ENCODE measurements around the gene PTMS. TPM values are rescaled to one million over a fixed set of nuclear protein-coding genes. Genes with fewer than 3 reads are reported as not detected.

The PTMS gene
- total and polyA plus RNA-seq, 2 experiments from 2014 or later: 111 to 238 TPM

DNA sequence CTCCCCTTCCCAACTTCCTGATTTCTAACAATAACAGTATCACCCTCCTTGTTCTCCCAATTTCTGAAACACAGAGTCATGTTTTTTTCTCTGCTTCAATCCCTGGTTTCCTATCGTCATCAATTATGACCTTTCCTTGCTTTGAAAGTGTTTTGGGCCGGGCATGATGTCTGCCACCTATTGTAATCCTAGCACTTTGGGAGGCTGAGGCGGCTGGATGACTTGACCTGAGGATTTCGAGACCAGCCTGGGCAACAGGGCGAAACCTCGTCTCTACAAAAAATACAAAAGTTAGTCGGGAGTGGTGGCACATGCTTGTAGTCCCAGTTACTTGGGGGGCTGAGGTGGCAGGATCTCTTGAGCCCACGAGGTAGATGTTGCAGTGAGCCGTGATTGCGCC is 42.9 kb downstream of the PTMS start (continued):
- TF ChIP-seq, protein P1, sequence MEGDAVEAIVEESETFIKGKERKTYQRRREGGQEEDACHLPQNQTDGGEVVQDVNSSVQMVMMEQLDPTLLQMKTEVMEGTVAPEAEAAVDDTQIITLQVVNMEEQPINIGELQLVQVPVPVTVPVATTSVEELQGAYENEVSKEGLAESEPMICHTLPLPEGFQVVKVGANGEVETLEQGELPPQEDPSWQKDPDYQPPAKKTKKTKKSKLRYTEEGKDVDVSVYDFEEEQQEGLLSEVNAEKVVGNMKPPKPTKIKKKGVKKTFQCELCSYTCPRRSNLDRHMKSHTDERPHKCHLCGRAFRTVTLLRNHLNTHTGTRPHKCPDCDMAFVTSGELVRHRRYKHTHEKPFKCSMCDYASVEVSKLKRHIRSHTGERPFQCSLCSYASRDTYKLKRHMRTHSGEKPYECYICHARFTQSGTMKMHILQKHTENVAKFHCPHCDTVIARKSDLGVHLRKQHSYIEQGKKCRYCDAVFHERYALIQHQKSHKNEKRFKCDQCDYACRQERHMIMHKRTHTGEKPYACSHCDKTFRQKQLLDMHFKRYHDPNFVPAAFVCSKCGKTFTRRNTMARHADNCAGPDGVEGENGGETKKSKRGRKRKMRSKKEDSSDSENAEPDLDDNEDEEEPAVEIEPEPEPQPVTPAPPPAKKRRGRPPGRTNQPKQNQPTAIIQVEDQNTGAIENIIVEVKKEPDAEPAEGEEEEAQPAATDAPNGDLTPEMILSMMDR (conservative IDR thresholded peaks at IDR 0.05; ENCODE audit: low read depth in 2 of 2): no peak
- no peak for TF ChIP-seq EZH2phosphoT487 (IDR thresholded peaks at IDR 0.05; ENCODE audit: unreplicated experiment)
- TF ChIP-seq ZNF331 (CRISPR knock-in tag; IDR thresholded peaks at IDR 0.05; ENCODE audit: low read depth): no peak
- no peak for TF ChIP-seq ZNF114 (CRISPR knock-in tag; IDR thresholded peaks at IDR 0.05)
- TF ChIP-seq JUNB (IDR thresholded peaks at IDR 0.05; ENCODE audit: unreplicated experiment): no peak

DNA sequence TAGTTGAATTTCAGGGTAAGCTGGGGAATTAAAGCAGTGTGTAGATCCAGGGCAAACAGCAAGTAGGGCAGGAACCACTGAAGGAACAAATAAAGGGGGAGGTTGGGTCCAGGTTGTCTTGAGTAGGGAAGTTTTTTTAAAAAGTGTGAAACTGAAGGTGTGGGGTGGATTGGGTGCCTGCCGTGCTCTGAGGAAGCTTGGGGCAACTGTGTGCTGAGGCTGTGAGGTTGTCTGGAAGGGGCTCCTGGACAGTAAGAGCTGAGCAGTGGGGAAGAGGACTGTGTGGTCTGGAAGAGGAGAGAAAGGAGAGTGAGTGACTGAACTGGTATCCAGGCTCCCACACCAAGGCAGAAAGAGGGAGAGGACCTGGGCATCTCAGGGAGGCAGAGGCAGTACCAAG is 44.6 kb downstream of the PTMS start:
- Mint-ChIP-seq H3K27me3 (ENCODE audit: insufficient read depth, low read depth, poor library complexity) (peaks cover 21% of the 10 kb centered on the region), H3K4me1 (peaks cover 18% of the 10 kb centered on the region), H3K27ac (peak overlapping the region; percentile 6; the same call in 1 of the 2 replicates), H3K9me3 (no peaks in the 10 kb centered on the region; the same call in 2 of the 3 replicates), H3K36me3 (ENCODE audit: low read depth) (no peaks in the 10 kb centered on the region), H3K4me3 (no peak overlapping the region; the same call in 2 of the 3 replicates)
- Histone ChIP-seq H4K20me1 (replicated peaks; ENCODE audit: insufficient read depth) (no peaks in the 10 kb centered on the region; the same call in 1 of the 2 replicates), H2AFZ (peak overlapping the region; percentile 47; the same call in 1 of the 2 replicates), H3K4me1 (ENCODE audit: insufficient read depth) (peaks cover 16% of the 10 kb centered on the region), H3K4me2 (no peak overlapping the region), H3K79me2 (replicated peaks; ENCODE audit: insufficient read depth) (no peaks in the 10 kb centered on the region), H3K4me3 (no peak overlapping the region), H3K27ac (ENCODE audit: low read depth) (no peak overlapping the region), H3K36me3 (ENCODE audit: insufficient read depth) (no peaks in the 10 kb centered on the region; the same call in 1 of the 2 replicates), H3F3A (replicated peaks; ENCODE audit: low read depth) (no peaks in the 10 kb centered on the region), H3K9me2 (ENCODE audit: insufficient read depth) (peaks cover 4% of the 10 kb centered on the region; the same call in 1 of the 2 replicates), H3K27me3 (ENCODE audit: insufficient read depth) (0 out of 2 replicates have a peak, but pooled peaks cover 7% of the 10 kb centered on the region)
- peak; percentile 40 for ATAC-seq
- no peak for DNase-seq (ENCODE audit: low spot score)
- TF ChIP-seq, protein P2, sequence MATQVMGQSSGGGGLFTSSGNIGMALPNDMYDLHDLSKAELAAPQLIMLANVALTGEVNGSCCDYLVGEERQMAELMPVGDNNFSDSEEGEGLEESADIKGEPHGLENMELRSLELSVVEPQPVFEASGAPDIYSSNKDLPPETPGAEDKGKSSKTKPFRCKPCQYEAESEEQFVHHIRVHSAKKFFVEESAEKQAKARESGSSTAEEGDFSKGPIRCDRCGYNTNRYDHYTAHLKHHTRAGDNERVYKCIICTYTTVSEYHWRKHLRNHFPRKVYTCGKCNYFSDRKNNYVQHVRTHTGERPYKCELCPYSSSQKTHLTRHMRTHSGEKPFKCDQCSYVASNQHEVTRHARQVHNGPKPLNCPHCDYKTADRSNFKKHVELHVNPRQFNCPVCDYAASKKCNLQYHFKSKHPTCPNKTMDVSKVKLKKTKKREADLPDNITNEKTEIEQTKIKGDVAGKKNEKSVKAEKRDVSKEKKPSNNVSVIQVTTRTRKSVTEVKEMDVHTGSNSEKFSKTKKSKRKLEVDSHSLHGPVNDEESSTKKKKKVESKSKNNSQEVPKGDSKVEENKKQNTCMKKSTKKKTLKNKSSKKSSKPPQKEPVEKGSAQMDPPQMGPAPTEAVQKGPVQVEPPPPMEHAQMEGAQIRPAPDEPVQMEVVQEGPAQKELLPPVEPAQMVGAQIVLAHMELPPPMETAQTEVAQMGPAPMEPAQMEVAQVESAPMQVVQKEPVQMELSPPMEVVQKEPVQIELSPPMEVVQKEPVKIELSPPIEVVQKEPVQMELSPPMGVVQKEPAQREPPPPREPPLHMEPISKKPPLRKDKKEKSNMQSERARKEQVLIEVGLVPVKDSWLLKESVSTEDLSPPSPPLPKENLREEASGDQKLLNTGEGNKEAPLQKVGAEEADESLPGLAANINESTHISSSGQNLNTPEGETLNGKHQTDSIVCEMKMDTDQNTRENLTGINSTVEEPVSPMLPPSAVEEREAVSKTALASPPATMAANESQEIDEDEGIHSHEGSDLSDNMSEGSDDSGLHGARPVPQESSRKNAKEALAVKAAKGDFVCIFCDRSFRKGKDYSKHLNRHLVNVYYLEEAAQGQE (IDR thresholded peaks at IDR 0.05; ENCODE audit: unreplicated experiment): no peak
- TF ChIP-seq ZNF331 (CRISPR knock-in tag; IDR thresholded peaks at IDR 0.05; ENCODE audit: low read depth) (no peak), POLR2AphosphoS5 (IDR thresholded peaks at IDR 0.05; ENCODE audit: low read depth) (no peak), NANOG (IDR thresholded peaks at IDR 0.05; ENCODE audit: borderline replicate concordance) (no peak), EZH2 (IDR thresholded peaks at IDR 0.05; ENCODE audit: low read depth, unreplicated experiment) (no peak), JUNB (IDR thresholded peaks at IDR 0.05; ENCODE audit: unreplicated experiment) (no peak)
- TF ChIP-seq, protein P3, sequence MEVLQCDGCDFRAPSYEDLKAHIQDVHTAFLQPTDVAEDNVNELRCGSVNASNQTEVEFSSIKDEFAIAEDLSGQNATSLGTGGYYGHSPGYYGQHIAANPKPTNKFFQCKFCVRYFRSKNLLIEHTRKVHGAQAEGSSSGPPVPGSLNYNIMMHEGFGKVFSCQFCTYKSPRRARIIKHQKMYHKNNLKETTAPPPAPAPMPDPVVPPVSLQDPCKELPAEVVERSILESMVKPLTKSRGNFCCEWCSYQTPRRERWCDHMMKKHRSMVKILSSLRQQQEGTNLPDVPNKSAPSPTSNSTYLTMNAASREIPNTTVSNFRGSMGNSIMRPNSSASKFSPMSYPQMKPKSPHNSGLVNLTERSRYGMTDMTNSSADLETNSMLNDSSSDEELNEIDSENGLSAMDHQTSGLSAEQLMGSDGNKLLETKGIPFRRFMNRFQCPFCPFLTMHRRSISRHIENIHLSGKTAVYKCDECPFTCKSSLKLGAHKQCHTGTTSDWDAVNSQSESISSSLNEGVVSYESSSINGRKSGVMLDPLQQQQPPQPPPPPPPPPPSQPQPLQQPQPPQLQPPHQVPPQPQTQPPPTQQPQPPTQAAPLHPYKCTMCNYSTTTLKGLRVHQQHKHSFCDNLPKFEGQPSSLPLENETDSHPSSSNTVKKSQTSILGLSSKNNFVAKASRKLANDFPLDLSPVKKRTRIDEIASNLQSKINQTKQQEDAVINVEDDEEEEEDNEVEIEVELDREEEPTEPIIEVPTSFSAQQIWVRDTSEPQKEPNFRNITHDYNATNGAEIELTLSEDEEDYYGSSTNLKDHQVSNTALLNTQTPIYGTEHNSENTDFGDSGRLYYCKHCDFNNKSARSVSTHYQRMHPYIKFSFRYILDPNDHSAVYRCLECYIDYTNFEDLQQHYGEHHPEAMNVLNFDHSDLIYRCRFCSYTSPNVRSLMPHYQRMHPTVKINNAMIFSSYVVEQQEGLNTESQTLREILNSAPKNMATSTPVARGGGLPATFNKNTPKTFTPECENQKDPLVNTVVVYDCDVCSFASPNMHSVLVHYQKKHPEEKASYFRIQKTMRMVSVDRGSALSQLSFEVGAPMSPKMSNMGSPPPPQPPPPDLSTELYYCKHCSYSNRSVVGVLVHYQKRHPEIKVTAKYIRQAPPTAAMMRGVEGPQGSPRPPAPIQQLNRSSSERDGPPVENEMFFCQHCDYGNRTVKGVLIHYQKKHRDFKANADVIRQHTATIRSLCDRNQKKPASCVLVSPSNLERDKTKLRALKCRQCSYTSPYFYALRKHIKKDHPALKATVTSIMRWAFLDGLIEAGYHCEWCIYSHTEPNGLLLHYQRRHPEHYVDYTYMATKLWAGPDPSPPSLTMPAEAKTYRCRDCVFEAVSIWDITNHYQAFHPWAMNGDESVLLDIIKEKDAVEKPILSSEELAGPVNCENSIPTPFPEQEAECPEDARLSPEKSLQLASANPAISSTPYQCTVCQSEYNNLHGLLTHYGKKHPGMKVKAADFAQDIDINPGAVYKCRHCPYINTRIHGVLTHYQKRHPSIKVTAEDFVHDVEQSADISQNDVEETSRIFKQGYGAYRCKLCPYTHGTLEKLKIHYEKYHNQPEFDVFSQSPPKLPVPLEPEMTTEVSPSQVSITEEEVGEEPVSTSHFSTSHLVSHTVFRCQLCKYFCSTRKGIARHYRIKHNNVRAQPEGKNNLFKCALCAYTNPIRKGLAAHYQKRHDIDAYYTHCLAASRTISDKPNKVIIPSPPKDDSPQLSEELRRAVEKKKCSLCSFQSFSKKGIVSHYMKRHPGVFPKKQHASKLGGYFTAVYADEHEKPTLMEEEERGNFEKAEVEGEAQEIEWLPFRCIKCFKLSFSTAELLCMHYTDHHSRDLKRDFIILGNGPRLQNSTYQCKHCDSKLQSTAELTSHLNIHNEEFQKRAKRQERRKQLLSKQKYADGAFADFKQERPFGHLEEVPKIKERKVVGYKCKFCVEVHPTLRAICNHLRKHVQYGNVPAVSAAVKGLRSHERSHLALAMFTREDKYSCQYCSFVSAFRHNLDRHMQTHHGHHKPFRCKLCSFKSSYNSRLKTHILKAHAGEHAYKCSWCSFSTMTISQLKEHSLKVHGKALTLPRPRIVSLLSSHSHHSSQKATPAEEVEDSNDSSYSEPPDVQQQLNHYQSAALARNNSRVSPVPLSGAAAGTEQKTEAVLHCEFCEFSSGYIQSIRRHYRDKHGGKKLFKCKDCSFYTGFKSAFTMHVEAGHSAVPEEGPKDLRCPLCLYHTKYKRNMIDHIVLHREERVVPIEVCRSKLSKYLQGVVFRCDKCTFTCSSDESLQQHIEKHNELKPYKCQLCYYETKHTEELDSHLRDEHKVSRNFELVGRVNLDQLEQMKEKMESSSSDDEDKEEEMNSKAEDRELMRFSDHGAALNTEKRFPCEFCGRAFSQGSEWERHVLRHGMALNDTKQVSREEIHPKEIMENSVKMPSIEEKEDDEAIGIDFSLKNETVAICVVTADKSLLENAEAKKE (CRISPR knock-in tag; IDR thresholded peaks at IDR 0.05): no peak
- TF ChIP-seq, protein P4, sequence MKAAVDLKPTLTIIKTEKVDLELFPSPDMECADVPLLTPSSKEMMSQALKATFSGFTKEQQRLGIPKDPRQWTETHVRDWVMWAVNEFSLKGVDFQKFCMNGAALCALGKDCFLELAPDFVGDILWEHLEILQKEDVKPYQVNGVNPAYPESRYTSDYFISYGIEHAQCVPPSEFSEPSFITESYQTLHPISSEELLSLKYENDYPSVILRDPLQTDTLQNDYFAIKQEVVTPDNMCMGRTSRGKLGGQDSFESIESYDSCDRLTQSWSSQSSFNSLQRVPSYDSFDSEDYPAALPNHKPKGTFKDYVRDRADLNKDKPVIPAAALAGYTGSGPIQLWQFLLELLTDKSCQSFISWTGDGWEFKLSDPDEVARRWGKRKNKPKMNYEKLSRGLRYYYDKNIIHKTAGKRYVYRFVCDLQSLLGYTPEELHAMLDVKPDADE (IDR thresholded peaks at IDR 0.05): no peak

Measured in GM23338 (cell line).